Fibroblast of the aortic adventitia (primary cell): ENCODE measurements around the gene MPP7. TPM values are rescaled to one million over a fixed set of nuclear protein-coding genes. Genes with fewer than 3 reads are reported as not detected.
"Not testable (repeated sequence)": the region's sequence is repeated elsewhere in the genome, so short reads cannot be mapped to it uniquely, and the experiment has no call there.

ENCODE experiments used
- DNase-seq: peaks from one replicate; pipeline ENCODE4 v3.0.0-alpha.2; 2010; ENCODE audit warnings: low read depth
- H3K4me3 ChIP-seq: 2 replicates; pipeline ENCODE4 v1.5.1; 2011; ENCODE audit warnings: low read depth, mild to moderate bottlenecking, control low read depth, low read length, moderate library complexity
- total RNA-seq: library from RNA; depleted of rRNA; stranded (reverse); fragments of >200 nt; gene quantifications from 2 replicates; pipeline ENCODE4 v1.2.3, GENCODE V29; 2012; ENCODE audit warnings: low replicate concordance
- TF ChIP-seq, protein P1 (sequence below): IDR thresholded peaks from 2 replicates; pipeline ENCODE4 v1.5.1; 2011; ENCODE audit warnings: mild to moderate bottlenecking, low read length, control low read depth, inconsistent platforms; ENCODE audit not compliant: insufficient read depth

MPP7 gene
- total RNA-seq, 1 donor, result 1.4 TPM

DNA sequence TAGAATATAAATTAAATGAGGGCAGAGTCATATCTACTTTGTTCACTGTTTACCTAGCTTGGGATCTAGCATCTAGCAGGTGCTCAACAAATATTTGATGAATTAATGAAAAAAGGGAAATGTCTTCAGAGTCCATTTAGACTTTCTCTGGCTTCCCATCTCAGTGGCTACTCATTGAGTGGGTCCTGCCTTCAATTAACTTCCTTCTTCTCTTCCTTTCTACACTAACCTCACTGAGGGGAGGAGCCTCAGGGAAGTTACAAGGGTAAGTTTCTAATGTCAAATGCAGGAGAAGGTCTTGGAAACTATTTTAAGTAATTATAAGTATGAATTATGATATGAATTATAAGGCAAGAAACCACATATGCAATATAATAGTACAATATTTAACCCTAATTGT lies 28.2 kb upstream of the MPP7 start:
- no peak for DNase-seq
- TF ChIP-seq, protein P1, sequence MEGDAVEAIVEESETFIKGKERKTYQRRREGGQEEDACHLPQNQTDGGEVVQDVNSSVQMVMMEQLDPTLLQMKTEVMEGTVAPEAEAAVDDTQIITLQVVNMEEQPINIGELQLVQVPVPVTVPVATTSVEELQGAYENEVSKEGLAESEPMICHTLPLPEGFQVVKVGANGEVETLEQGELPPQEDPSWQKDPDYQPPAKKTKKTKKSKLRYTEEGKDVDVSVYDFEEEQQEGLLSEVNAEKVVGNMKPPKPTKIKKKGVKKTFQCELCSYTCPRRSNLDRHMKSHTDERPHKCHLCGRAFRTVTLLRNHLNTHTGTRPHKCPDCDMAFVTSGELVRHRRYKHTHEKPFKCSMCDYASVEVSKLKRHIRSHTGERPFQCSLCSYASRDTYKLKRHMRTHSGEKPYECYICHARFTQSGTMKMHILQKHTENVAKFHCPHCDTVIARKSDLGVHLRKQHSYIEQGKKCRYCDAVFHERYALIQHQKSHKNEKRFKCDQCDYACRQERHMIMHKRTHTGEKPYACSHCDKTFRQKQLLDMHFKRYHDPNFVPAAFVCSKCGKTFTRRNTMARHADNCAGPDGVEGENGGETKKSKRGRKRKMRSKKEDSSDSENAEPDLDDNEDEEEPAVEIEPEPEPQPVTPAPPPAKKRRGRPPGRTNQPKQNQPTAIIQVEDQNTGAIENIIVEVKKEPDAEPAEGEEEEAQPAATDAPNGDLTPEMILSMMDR, result no peak
- H3K4me3 ChIP-seq, result no peak overlapping the region

- H3K4me3 ChIP-seq, result no peak overlapping the region
- TF ChIP-seq, protein P1, result no peak
- no peak for DNase-seq
Measured at GRCh38 chr10:28328346-28328745, 25.5 kb upstream of the MPP7 start.

- no peak overlapping the region for H3K4me3 ChIP-seq
- DNase-seq, result peak; percentile 27
- TF ChIP-seq, protein P1, result no peak
Measured at GRCh38 chr10:28327491-28327880, 24.6 kb upstream of the MPP7 start.

DNA sequence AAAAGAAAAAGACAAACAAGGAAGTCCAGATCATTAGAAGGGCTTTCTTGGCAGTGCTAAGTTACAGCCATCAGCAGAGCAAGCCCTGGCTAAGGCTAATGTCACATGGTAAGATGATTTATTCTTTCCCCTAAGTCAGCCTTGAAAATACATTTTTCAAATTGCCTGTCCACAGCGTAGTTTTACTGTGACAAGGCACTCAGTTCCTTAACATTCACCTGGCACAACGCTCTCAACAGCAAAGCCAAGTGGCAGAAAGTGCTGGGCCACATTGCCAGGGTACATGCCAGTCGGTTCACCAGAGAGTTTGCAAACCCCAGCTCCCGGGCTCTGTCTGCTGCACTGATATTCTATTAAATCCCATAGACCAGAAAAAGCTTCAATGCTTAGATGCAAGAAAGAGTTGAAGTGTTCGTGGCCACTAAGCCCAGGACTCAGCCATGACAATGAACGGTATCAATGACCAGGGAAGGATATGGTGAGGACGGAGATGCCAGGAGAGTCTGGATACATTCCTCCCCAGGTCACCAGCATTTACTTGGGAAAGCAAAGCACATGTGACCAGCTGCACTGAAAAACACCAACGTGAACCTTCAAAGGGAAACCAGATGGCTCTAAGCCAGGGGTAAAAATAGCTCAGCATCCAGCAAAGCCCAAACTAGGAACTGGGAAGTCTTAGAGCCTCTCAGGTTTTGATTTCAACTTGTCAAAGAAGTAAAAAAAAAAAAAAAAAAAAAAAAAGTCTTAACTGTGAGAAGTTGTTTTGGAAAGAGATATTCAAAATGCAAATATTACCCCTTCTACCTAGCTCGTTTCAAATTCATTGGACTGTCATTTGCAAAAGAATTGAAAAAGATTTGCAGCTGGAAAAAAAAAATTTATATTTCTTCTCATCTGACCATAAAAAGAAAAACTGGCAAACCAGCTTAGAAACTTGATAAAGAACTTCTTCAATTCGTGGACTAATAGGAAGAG lies 23.9 kb upstream of the MPP7 start:
- H3K4me3 ChIP-seq, result no peak overlapping the region
- TF ChIP-seq, protein P1, result no peak
- DNase-seq, result peak; percentile 59

- DNase-seq, result no peak
- H3K4me3 ChIP-seq, result no peak overlapping the region
- TF ChIP-seq, protein P1, result no peak
Measured at GRCh38 chr10:28320799-28321198, 17.9 kb upstream of the MPP7 start.

GRCh38 chr10:28320090-28320489 lies 17.2 kb upstream of the MPP7 start:
- H3K4me3 ChIP-seq, result no peak overlapping the region
- DNase-seq, result no peak
- TF ChIP-seq, protein P1, result no peak

- not testable (repeated sequence) for H3K4me3 ChIP-seq, DNase-seq
Measured at GRCh38 chr10:28319061-28319460, 16.2 kb upstream of the MPP7 start.
